Measurements from ENCODE around the gene LAMC1. TPM values are rescaled to one million over a fixed set of nuclear protein-coding genes. Genes with fewer than 3 reads are reported as not detected.

The LAMC1 gene
- total RNA-seq, 1 experiment from 2014 or later: 71.5 TPM

DNA sequence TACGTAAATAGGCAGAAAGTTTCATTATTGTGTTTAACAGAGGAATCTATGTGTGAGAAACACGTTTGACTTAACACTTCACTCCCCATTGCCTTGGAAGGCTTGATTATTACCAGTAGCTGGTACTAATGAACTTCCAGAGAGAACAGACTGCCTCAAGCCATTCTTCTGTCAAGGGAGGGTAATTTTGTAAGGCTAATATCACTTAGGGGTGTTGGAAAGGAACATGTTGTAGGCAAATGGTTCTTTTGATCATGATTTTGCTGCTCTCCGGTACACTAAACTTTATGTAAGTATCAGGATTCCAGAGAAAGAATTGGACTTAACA lies 1.8 kb downstream of the LAMC1 start:
- ATAC-seq: no peak
- H3F3A ChIP-seq (ENCODE audit: low read length, unreplicated experiment): no peaks in the 10 kb centered on the region
- ChIA-PET CTCF (no interaction called here), POLR2A (ENCODE audit: unreplicated experiment) (no interaction called here)
- intact Hi-C loops (cut with micrococcal nuclease): loop anchor here (2.0 kb wide), 1 partner anchor 162 kb away; the partner anchor contains the start of gene LAMC2
- no peak for DNase-seq
- no peaks in the 10 kb centered on the region for H3K9me2 ChIP-seq (replicated peaks; ENCODE audit: low read length)
- H3K27ac ChIP-seq (ENCODE audit: low read length): peak overlapping the region; percentile 100
- TF ChIP-seq EZH2 (IDR thresholded peaks at IDR 0.05; ENCODE audit: low read length, unreplicated experiment) (no peak), CTCF (conservative IDR thresholded peaks at IDR 0.05; ENCODE audit: low read depth, low read length) (no peak), EZH2phosphoT487 (IDR thresholded peaks at IDR 0.05; ENCODE audit: borderline replicate concordance, low read length) (no peak)
- H3K4me1 ChIP-seq (ENCODE audit: insufficient read depth, low read length): peaks cover 54% of the 10 kb centered on the region
- no peaks in the 10 kb centered on the region for H4K20me1 ChIP-seq (ENCODE audit: low read length)
- H3K4me2 ChIP-seq (ENCODE audit: low read length): peak overlapping the region; percentile 93
- H3K9me3 ChIP-seq (ENCODE audit: low read length): no peaks in the 10 kb centered on the region
- H3K4me3 ChIP-seq (ENCODE audit: low read length): peak overlapping the region; percentile 88
- H3K36me3 ChIP-seq (ENCODE audit: low read depth, low read length): no peaks in the 10 kb centered on the region
- H3K9ac ChIP-seq (ENCODE audit: low read length): peak overlapping the region; percentile 88
- H3K79me2 ChIP-seq (ENCODE audit: low read length): peaks cover 63% of the 10 kb centered on the region
- H3K27me3 ChIP-seq (ENCODE audit: low read length): no peaks in the 10 kb centered on the region
- BruUV-seq (replicated peaks): no TSS peak
- no peak overlapping the region for H2AFZ ChIP-seq (ENCODE audit: low read length)

DNA sequence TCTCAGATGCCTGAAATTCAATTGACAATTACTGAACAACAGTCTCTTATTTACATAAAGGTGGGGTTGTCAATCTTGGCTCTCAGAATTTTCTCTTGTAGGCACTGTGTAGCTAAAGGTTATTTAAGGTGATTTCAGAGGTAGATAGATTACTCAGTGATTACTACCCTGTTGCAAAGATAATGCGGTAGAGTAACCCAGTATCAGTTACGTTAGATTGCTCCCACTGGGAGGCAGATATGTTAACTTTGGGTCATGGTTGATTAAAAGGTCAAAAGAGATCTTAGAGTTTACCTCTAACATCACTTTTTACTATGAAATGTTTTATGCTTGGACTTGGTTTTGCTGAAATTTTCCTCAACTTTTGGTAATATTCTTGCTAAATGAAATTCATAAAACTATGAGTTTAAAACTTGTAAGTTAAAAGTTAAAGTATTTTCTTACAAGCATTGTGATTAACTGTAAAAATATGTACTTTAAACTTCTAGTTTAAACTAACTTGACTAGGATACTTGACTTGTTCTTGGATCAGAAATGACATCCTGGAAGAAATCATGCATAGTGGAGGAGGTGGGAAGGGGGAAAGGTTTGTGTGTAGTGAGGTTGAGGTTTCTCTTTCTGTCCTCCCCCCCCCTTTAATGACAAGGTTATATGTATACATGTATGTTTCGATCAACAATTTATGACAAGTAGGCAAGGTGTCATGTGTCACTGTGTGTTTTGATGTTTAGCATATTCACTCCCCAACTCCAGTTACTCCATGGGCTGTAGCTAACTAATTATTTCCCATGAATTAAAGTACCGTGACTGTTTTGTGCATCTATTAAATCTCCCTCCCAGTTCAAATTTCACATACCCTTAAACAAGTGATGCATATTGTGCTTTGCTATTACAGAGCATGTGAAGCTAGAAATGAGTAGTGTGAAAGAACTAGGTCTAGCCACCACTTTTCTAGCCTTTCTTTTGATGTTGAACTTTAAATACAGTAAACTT lies 2.9 kb downstream of the LAMC1 start:
- no peak for TF ChIP-seq EZH2phosphoT487 (IDR thresholded peaks at IDR 0.05; ENCODE audit: borderline replicate concordance, low read length)
- TF ChIP-seq CTCF (conservative IDR thresholded peaks at IDR 0.05; ENCODE audit: low read depth, low read length): no peak
- no peak for TF ChIP-seq EZH2 (IDR thresholded peaks at IDR 0.05; ENCODE audit: low read length, unreplicated experiment)
- peaks cover 74% of the 10 kb centered on the region for H3K79me2 ChIP-seq (ENCODE audit: low read length)

More for the DNA sequence above, 2.9 kb downstream of the LAMC1 start:
- Histone ChIP-seq H3K9ac (ENCODE audit: low read length) (peak overlapping the region; percentile 88), H3K27me3 (ENCODE audit: low read length) (no peaks in the 10 kb centered on the region), H3K4me1 (ENCODE audit: insufficient read depth, low read length) (peaks cover 64% of the 10 kb centered on the region), H3F3A (ENCODE audit: low read length, unreplicated experiment) (peaks cover 4% of the 10 kb centered on the region), H4K20me1 (ENCODE audit: low read length) (0 out of 2 replicates have a peak, but pooled peaks cover 3% of the 10 kb centered on the region), H2AFZ (ENCODE audit: low read length) (no peak overlapping the region), H3K4me3 (ENCODE audit: low read length) (peak overlapping the region; percentile 88), H3K9me2 (replicated peaks; ENCODE audit: low read length) (no peaks in the 10 kb centered on the region), H3K9me3 (ENCODE audit: low read length) (no peaks in the 10 kb centered on the region), H3K36me3 (ENCODE audit: low read depth, low read length) (no peaks in the 10 kb centered on the region), H3K4me2 (ENCODE audit: low read length) (peak overlapping the region; percentile 93), H3K27ac (ENCODE audit: low read length) (peak overlapping the region; percentile 100)
- ChIA-PET POLR2A (ENCODE audit: unreplicated experiment) (no interaction called here), CTCF (interaction anchor here (0.5 kb wide), 1 partner anchor 209 kb away, joined by 3 read pairs; no protein-coding TSS in a partner anchor)
- ATAC-seq (no peak), DNase-seq (peak; percentile 35)
- intact Hi-C loops (cut with micrococcal nuclease): loop anchor here (2.0 kb wide), 3 partner anchors 35 to 209 kb away; partner anchors contain the start of gene LAMC2
- BruUV-seq (replicated peaks): no TSS peak

Data from PC-3 (cell line).